ENCODE results near the gene CLNK. TPM values are rescaled to one million over a fixed set of nuclear protein-coding genes. Genes with fewer than 3 reads are reported as not detected.

Gene CLNK
- total and polyA plus RNA-seq, 2 of the 8 experiments (the other 6 are each of a cell fraction or from before 2014, with no cell fraction given) = not detected

GRCh38 chr4:10576236-10576635, 108.3 kb downstream of the CLNK start:
- DNase-seq (ENCODE audit: low read depth in 1 of 2, low spot score in 2 of 2) (no peak), FAIRE-seq (no peak)
- no peaks in the 10 kb centered on the region for H3K23me2 ChIP-seq (ENCODE audit: low read depth, low read length)
- no peak overlapping the region for H3K4me2 ChIP-seq (ENCODE audit: insufficient read depth in 1 of 2, low read depth in 2 of 2, low read length in 2 of 2)
- no peak overlapping the region; the same call in 1 of the 2 replicates for H4K8ac ChIP-seq (ENCODE audit: extremely low read depth, insufficient read depth, low read length)
- no peak overlapping the region for H4K91ac ChIP-seq (replicated peaks; ENCODE audit: insufficient read length, low read length)
- H2BK12ac ChIP-seq (ENCODE audit: low read depth, low read length) = no peak overlapping the region; the same call in 1 of the 2 replicates
- no peak overlapping the region for H2BK120ac ChIP-seq (replicated peaks; ENCODE audit: low read depth, low read length)
- H3K4me1 ChIP-seq (replicated peaks in 1 of 4; ENCODE audit: control insufficient read depth in 3 of 4, insufficient read depth in 4 of 4, low read length in 3 of 4) = peaks cover 2 to 8% (median 5%) of the 10 kb centered on the region in 4 experiments; a peak in 3 of 7 replicates
- no peaks in the 10 kb centered on the region for H3K9me3 ChIP-seq (ENCODE audit: insufficient read depth in 2 of 2, low read depth in 1 of 2, low read length in 1 of 2)
- no peaks in the 10 kb centered on the region for H3K36me3 ChIP-seq (ENCODE audit: control insufficient read depth in 2 of 4, insufficient read depth in 4 of 4, low read length in 3 of 4)
- no peaks in the 10 kb centered on the region for H3K79me2 ChIP-seq (ENCODE audit: control insufficient read depth in 1 of 2, insufficient read depth in 2 of 2, low read length in 2 of 2)
- no peaks in the 10 kb centered on the region for H3K79me1 ChIP-seq (ENCODE audit: low read depth, low read length)
- no peak overlapping the region for H3K27ac ChIP-seq (ENCODE audit: low read depth, low read length)
- H3K14ac ChIP-seq (ENCODE audit: insufficient read length) = no peak overlapping the region
- H2BK5ac ChIP-seq (ENCODE audit: low read depth, low read length) = no peak overlapping the region
- no peak overlapping the region for H2BK15ac ChIP-seq (ENCODE audit: low read length)
- WGBS, 2 experiments (ENCODE audit: extremely low coverage in 1 of 2, insufficient coverage in 1 of 2, insufficient read length in 1 of 2, insufficient replicate concordance in 2 of 2, low coverage in 1 of 2, low lambda C conversion rate in 2 of 2, missing lambda C conversion rate in 1 of 2) = 95% methylated on average over 4 of the region's 4 CpGs; no CpG with 5 or more reads in 1 of the 2 experiments
- no peak overlapping the region for H3K23ac ChIP-seq (ENCODE audit: insufficient read length)
- POLR2A ChIA-PET (ENCODE audit: partially characterized antibody) = interaction anchor here (1.0 to 1.6 kb wide), 2 partner anchors 12 to 459 kb away, joined by 3 read pairs; no protein-coding TSS in a partner anchor
- no peak overlapping the region for H3K9ac ChIP-seq (replicated peaks in 1 of 4; ENCODE audit: extremely low read depth in 1 of 4, low read depth in 3 of 4, low read length in 3 of 4)
- H4K5ac ChIP-seq (ENCODE audit: insufficient read length, low read depth, low read length) = no peak overlapping the region
- H3K4me3 ChIP-seq (ENCODE audit: extremely low read depth in 1 of 4, insufficient read depth in 2 of 4, low read depth in 3 of 4, low read length in 4 of 4) = no peak overlapping the region
- no peak overlapping the region for H3K4ac ChIP-seq (replicated peaks; ENCODE audit: insufficient read length, low read depth, low read length)
- no peak overlapping the region for H3K18ac ChIP-seq (ENCODE audit: extremely low read depth, low read length)
- no peak overlapping the region for H2AFZ ChIP-seq (ENCODE audit: low read length)
- no peak overlapping the region for H3K56ac ChIP-seq (replicated peaks; ENCODE audit: insufficient read length, low read depth, low read length)
- H2AK5ac ChIP-seq (ENCODE audit: low read depth, low read length) = no peak overlapping the region
- no peaks in the 10 kb centered on the region for H4K20me1 ChIP-seq (replicated peaks in 1 of 2; ENCODE audit: control insufficient read depth in 1 of 2, insufficient read depth in 2 of 2, low read length in 2 of 2)
- CTCF ChIA-PET (ENCODE audit: partially characterized antibody) = interaction anchor here (8.5 kb wide), 1 partner anchor 24 kb away, joined by 57 read pairs; no protein-coding TSS in a partner anchor
- no peak overlapping the region for H2BK20ac ChIP-seq (ENCODE audit: low read length)
- no peaks in the 10 kb centered on the region for H3K27me3 ChIP-seq (replicated peaks in 1 of 4; ENCODE audit: control insufficient read depth in 3 of 4, extremely low read depth in 1 of 4, insufficient read depth in 3 of 4, low read length in 3 of 4)
- no peak for TF ChIP-seq TEAD4 (IDR thresholded peaks at IDR 0.05; ENCODE audit: low read depth, low read length)
- no peak for TF ChIP-seq ZNF274 (IDR thresholded peaks at IDR 0.05; ENCODE audit: borderline replicate concordance, extremely low read depth, low read length)
- no peak for TF ChIP-seq BACH1 (IDR thresholded peaks at IDR 0.05; ENCODE audit: low read length)
- TF ChIP-seq CREB1 (IDR thresholded peaks at IDR 0.05) = no peak
- TF ChIP-seq CTCF (IDR thresholded peaks at IDR 0.05; ENCODE audit: control extremely low read depth in 1 of 3, insufficient read depth in 1 of 3, low read depth in 1 of 3, low read length in 3 of 3) = no peak
- no peak for TF ChIP-seq CBX5 (IDR thresholded peaks at IDR 0.05; ENCODE audit: low read depth, low read length)
- TF ChIP-seq EZH2 (IDR thresholded peaks at IDR 0.05; ENCODE audit: low read depth, low read length, severe bottlenecking) = no peak
- no peak for TF ChIP-seq CHD1 (IDR thresholded peaks at IDR 0.05; ENCODE audit: low read depth, low read length)
- no peak for TF ChIP-seq TAF1 (IDR thresholded peaks at IDR 0.05; ENCODE audit: low read depth, low read length)
- no peak for TF ChIP-seq EGR1 (IDR thresholded peaks at IDR 0.05; ENCODE audit: borderline replicate concordance, low read depth, low read length)
- TF ChIP-seq TAF7 (optimal IDR thresholded peaks at IDR 0.05; ENCODE audit: borderline replicate concordance, low read depth, low read length) = no peak
- TF ChIP-seq HDAC2 (IDR thresholded peaks at IDR 0.05; ENCODE audit: borderline replicate concordance in 1 of 2, low read depth in 2 of 2, low read length in 2 of 2) = no peak
